Kidney glomerular epithelial cell (primary cell): ENCODE results near the gene FJX1.
A peak's percentile ranks its signal among the peaks of the same experiment; 100 is the strongest.

Experiments
- DNase-seq: peaks from one replicate; lab custom pipeline; 2025; lab: John Stamatoyannopoulos, UW

Gene FJX1

DNA sequence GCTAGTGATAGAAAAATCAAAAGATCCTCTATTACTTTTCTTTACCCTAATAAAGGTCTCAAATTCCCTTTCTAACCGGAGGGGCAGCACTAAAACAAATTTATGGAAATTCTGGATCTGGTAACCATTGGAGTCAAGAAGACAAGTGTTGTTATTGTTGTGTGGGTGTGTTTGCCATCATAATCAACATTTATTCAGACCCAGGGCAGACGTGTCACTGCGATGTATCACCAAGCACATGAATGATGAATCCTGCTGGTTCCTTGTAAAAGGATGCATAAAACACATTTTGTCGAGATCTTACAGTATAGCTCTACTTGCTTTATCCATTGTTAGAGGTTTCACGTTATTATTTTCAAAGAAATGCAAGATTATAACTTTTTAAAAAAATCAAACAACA is 12.1 kb upstream of the FJX1 start:
- no peak for DNase-seq

DNA sequence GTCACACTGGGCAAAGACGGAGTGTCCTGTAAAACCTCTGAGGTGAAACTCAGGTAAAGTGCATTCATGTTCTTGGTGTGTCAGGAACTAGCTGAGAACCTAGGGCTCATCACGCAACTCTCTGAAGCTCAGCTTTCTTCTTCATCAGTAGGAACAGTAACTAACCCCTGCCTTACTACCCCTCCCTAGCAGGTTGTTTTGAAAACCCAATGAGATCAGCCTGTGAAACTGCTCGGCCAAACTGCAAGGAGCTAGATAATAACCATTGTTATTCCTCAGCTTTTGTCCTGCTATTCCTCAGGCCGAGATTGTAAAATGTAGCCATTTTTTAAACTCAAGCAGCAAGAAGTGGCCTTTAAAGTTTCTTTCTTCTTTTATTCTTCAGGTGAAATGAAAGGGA is 9.8 kb upstream of the FJX1 start:
- DNase-seq: no peak

DNA sequence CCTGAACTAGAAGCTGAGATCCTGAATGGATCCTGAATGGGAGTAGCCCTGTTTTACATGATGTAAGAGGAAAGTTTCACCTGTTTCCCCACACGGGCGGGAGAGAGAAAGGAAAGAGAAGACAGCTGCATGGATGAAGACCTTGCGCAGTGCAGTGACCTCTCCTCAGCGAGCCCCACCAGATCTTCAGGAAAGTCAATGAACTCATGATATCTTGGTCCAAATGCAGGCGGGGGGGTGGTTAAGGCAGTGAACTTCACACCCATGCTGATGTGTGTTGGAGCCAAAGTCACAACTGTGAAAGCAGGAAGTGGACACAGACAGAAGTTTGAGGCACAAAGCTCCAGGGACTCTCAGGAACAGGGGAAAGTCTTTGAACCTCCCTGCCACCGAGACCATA is 8.6 kb upstream of the FJX1 start:
- DNase-seq: no peak

DNA sequence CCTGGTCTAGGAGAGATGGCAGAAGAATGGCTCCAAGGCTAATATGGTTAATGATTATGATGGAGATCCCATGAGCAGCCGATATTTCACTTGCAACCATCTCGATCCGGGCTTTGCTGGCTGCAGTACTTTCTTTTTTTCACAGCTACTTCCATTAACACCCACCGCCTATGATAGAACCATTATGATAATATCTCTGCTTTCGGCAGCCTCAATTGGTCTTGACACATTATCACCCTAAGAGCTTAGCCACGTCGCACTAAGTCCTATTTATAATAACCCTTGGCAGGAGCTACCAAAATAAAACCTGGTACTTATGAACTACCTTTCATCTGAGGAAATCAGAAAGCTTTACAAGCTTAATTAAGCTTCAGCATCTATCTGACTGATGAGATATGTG is 7.6 kb upstream of the FJX1 start:
- DNase-seq: no peak

DNA sequence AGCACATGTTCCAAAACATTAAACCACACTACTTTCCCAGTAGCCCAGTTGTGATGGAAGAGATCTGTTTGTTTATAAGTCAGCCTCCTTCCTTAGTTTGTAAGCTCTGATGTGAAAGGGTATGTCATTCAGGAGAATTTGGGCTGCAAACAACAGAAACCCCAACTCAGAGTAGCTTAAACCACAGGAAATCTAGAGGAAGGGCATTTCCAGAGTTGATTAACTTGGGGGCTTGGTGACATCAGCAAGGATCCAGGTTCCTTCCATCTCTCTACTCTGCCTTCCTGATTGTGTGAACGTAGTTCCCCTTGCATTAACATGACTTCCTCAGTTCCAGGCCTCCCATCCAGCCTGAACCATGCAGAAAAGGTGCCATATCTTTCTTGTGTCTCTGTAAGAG is 6.5 kb upstream of the FJX1 start:
- no peak for DNase-seq

- no peak for DNase-seq
Measured at GRCh38 chr11:35614939-35615569, 3.2 kb upstream of the FJX1 start.

DNA sequence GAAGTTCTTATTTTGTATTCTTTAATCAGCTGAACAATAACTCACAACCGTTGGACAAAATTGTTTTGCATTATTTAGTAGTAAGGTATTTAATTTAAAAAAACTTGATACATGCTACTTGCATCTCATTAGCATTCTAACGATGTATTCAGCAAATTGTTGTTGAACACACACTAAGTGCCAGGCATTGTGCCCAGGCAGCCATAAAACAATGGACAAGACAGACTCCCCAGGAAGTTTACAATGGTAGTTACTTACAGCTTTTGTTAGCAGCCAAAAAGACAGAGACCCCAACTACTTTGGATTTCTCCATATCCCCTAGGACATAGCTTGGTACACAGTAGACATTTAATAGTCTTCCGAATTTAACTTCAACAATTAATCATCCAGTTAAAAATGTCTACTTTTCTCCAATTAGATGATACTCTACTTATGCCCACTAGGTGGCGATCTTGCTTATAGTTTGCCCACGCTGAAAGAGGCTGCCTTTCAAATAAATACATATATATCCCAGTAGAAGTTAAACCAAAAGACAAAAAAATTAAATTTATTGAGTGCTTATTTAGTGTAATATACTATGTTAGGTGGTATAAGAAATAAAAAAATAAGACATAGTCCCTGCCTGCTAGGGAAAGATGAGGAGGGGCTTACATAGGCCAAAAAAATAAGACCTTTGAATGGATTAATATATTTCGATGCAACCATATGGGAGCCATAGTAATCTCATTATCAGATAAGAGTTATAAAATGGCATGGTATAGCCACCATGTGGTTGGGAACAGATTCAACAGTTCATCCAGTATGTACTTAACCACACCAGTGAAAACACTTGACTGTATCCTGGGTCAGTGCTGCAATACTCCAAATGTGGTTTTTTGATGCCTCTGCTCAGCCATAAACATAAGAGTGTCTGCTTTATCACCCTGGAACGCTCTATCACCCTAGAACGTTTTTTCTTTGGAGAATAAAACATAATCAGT is 2.0 kb upstream of the FJX1 start:
- DNase-seq: peak; percentile 60

GRCh38 chr11:35617316-35617686 is 959 bp upstream of the FJX1 start:
- no peak for DNase-seq

DNA sequence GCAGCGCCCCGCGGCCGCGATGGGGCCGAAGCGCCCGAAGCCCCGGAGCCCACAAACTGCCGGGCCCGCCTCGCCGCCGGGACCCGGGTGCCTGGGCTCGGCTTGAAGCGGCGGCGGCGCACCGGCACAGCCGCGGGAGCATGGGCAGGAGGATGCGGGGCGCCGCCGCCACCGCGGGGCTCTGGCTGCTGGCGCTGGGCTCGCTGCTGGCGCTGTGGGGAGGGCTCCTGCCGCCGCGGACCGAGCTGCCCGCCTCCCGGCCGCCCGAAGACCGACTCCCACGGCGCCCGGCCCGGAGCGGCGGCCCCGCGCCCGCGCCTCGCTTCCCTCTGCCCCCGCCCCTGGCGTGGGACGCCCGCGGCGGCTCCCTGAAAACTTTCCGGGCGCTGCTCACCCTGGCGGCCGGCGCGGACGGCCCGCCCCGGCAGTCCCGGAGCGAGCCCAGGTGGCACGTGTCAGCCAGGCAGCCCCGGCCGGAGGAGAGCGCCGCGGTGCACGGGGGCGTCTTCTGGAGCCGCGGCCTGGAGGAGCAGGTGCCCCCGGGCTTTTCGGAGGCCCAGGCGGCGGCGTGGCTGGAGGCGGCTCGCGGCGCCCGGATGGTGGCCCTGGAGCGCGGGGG is 346 bp downstream of the FJX1 start:
- no peak for DNase-seq

GRCh38 chr11:35619116-35619854 is 1.0 kb downstream of the FJX1 start:
- no peak for DNase-seq

DNA sequence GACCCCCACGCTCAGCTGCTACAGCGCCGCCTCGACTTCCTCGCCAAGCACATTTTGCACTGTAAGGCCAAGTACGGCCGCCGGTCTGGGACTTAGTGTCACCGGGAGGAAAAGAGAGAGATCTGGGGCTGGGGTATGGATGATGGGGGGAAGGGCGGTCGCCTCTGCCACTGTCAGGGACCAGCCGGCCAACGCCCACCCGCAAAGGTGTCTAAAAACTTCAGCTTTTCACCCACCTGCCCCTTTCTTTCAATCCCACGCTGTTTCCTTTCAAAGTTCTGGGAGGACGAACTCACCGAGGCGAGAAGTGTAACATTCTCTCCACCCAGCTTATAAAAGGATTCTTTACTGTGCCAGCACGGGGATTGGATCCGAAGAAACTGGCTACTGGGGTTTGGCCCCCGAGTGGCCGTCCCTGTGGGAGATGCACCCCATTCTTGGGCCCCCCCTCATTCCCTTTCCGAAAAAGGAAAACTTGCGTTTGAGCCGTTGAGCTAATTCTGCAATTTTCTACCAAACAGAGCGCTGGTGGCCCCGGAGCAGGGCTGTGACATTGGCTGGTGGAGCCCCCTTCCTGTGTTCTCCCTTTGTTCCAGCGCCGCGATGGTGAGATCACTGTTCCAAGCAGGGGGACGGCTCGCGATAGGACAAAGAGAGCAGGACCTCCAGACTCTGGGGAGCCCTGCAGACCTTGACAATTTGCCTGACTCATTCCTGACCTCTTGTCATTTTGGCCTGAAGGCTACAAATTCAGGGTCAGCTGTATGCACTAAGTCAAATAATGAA is 1.8 kb downstream of the FJX1 start:
- no peak for DNase-seq

DNA sequence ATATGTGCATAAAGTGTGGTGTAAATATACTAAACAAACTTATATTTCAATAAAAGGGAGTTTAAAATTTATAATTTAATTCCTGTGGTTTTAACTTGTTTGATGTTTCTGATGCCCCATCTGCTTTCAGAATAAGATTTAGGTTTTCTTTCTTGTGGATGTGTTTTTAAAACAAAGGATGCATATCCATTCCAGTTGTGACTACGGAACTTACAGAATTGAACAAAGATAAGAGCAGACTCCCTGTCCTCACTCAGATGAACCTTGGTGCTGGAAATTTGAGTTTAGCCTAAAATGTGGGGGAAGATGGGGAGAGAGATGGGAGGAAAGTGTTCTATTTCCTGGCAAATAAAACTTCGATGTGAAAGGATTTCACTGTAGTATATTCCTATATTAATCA is 2.5 kb downstream of the FJX1 start:
- no peak for DNase-seq

DNA sequence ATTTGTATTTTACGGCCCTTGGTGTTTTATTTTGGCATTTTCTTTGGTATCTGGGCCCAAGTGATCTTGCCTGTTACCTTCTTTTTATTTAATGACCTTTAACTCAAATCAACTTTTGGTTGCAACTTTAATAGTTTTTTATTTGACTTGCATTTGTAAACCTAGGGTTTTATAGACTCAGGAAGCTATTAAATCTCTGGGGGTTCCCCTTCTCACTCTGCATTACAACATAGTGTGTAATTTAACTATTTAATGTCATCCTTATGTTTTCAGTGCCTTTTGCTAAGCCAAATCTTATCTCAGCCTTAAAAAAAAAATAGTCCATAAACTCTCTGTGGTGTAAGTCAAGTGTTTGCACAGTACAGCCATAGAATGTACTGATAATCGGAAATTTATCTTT is 3.4 kb downstream of the FJX1 start:
- DNase-seq: no peak

- peak; percentile 83 for DNase-seq
Measured at GRCh38 chr11:35622070-35622469, 3.8 kb downstream of the FJX1 start.

GRCh38 chr11:35623621-35624168 is 5.4 kb downstream of the FJX1 start:
- peak; percentile 37 for DNase-seq

- no peak for DNase-seq
Measured at GRCh38 chr11:35624316-35624715, 6.1 kb downstream of the FJX1 start.

- DNase-seq: no peak
Measured at GRCh38 chr11:35624781-35625180, 6.5 kb downstream of the FJX1 start.

GRCh38 chr11:35626501-35626900 is 8.2 kb downstream of the FJX1 start:
- no peak for DNase-seq

DNA sequence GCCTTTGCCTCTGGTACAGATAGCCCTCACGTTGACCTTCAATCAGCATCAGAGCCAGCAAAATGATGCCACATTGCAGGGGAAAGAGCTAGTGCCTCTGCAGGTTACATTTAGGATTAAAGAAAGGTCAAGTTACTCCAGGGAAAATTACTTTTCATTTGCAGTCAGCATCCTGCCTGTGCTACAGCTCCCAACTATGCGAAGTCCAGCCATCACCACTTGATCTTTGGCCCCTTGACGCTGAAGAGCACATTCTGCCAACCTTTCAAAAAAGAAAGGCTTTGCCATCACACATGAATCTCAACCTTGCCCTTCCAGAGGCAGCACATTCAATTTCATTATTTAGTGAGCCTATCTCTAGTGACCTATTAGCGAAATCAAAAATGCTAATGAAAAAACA is 11.3 kb downstream of the FJX1 start:
- no peak for DNase-seq

- DNase-seq: peak; percentile 95
Measured at GRCh38 chr11:35629914-35630313, 11.7 kb downstream of the FJX1 start.

- DNase-seq: no peak
Measured at GRCh38 chr11:35631891-35632290, 13.6 kb downstream of the FJX1 start.
